Skin epidermis (tissue), 12 donors: ENCODE measurements around the gene PRRC2A.

Source experiments
- H3K27ac ChIP-seq, 21 experiments: fragments of 200-600 bp; sonication (generic) in 11 of 21; one replicate each; pipeline ENCODE4 v1.5.0; 2020; ENCODE audit warnings: mild to moderate bottlenecking in 3 of 21, inconsistent platforms in 2 of 21, moderate library complexity in 2 of 21
- H3K4me3 ChIP-seq, 7 experiments: fragments of 200-600 bp; sonication (generic) in 2 of 7; one replicate each; pipeline ENCODE4 v1.5.0; 2020; ENCODE audit warnings: inconsistent platforms in 2 of 7, mild to moderate bottlenecking in 2 of 7, moderate library complexity in 1 of 7

PRRC2A gene

GRCh38 chr6:31687321-31687720 is 66.8 kb downstream of the PRRC2A start:
- no peak overlapping the region for H3K27ac ChIP-seq
- no peak overlapping the region for H3K4me3 ChIP-seq
